Esophagus muscularis mucosa (tissue), 4 donors: ENCODE measurements around the gene RBBP9.

Source experiments
- EP300 ChIP-seq: sonication (generic); formaldehyde crosslinking; IDR thresholded peaks from one replicate; pipeline ENCODE4 v1.6.1; 2017; ENCODE audit warnings: antibody characterized with exemption
- POLR2A ChIP-seq: fragments of 450-650 bp; IDR thresholded peaks from one replicate; pipeline ENCODE4 v1.6.1; 2017; ENCODE audit warnings: antibody characterized with exemption, moderate library complexity, mild to moderate bottlenecking, low read depth
- TF ChIP-seq, protein P1 (sequence below), 3 experiments: fragments of 200-600 bp in 2 of 3; fragments of 450-650 bp in 1 of 3; sonication (generic) in 2 of 3; IDR thresholded peaks; one replicate each; pipeline ENCODE4 v1.5.1; 2017 to 2019; ENCODE audit warnings: antibody characterized with exemption in 3 of 3, mild to moderate bottlenecking in 2 of 3, moderate library complexity in 1 of 3

DNA sequence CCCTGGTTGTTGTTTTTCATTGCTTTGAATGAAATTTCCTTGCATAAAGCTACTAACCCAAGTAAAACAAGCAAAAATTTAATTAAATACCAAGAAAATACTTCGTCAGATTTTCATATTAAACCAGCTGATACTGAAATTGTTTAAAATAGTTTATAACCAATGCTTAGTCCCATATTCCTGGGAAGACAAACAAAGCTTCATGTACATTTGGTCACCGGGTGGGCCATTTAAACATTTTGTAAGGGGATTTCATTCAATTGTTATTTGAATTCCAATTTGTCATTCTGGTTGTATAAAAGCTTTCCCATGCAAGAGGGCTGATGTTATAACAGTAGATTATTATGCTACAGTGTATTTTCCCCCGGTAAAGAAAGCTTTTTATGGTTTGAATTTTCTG is 578 bp upstream of the RBBP9 start:
- TF ChIP-seq POLR2A (no peak), EP300 (no peak)
- TF ChIP-seq, protein P1, sequence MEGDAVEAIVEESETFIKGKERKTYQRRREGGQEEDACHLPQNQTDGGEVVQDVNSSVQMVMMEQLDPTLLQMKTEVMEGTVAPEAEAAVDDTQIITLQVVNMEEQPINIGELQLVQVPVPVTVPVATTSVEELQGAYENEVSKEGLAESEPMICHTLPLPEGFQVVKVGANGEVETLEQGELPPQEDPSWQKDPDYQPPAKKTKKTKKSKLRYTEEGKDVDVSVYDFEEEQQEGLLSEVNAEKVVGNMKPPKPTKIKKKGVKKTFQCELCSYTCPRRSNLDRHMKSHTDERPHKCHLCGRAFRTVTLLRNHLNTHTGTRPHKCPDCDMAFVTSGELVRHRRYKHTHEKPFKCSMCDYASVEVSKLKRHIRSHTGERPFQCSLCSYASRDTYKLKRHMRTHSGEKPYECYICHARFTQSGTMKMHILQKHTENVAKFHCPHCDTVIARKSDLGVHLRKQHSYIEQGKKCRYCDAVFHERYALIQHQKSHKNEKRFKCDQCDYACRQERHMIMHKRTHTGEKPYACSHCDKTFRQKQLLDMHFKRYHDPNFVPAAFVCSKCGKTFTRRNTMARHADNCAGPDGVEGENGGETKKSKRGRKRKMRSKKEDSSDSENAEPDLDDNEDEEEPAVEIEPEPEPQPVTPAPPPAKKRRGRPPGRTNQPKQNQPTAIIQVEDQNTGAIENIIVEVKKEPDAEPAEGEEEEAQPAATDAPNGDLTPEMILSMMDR (IDR thresholded peaks at IDR 0.05) = no peak
